PC-3 (cell line): ENCODE data around the gene ZFYVE9. TPM values are rescaled to one million over a fixed set of nuclear protein-coding genes. Genes with fewer than 3 reads are reported as not detected.

ENCODE experiments used
- ATAC-seq: fragments of 200-7000 bp; cut with Tn5 transposase; 2 replicates; pipeline ENCODE4 v1.9.1; 2020; ENCODE audit warnings: mild to moderate bottlenecking, moderate library complexity
- BruUV-seq: library from RNA; stranded (reverse); fragments of 400-500 nt; replicated peaks from 2 replicates; lab custom pipeline; 2021; lab: Mats Ljungman, UMichigan
- CTCF ChIA-PET: fragments of 300-600 bp; sonication (Branson Sonifier 250); formaldehyde crosslinking; loops from one replicate; lab custom pipeline; 2022; ENCODE audit warnings: antibody characterized with exemption; lab: Charles Lee
- POLR2A ChIA-PET: fragments of 300-600 bp; sonication (Branson Sonifier 250); formaldehyde crosslinking; loops from one replicate; lab custom pipeline; 2022; ENCODE audit warnings: antibody characterized with exemption; ENCODE audit not compliant: unreplicated experiment; lab: Charles Lee
- DNase-seq: peaks from one replicate; pipeline ENCODE4 v3.0.0-alpha.2; 2015
- H2AFZ ChIP-seq: fragments of 300-600 bp; sonication (generic); 2 replicates; pipeline ENCODE4 v1.6.0; 2016; ENCODE audit warnings: antibody characterized with exemption, low read length
- H3F3A ChIP-seq: fragments of 300-600 bp; sonication (generic); one replicate; pipeline ENCODE4 v1.6.0; 2017; ENCODE audit warnings: antibody characterized with exemption, low read length, control low read depth, mild to moderate bottlenecking; ENCODE audit not compliant: unreplicated experiment
- H3K27ac ChIP-seq: fragments of 300-600 bp; sonication (generic); 2 replicates; pipeline ENCODE4 v1.5.1; 2016; ENCODE audit warnings: mild to moderate bottlenecking, low read length
- H3K27me3 ChIP-seq: fragments of 300-600 bp; sonication (generic); 2 replicates; pipeline ENCODE4 v1.6.1; 2016; ENCODE audit warnings: low read length, mixed read lengths
- H3K36me3 ChIP-seq: fragments of 300-600 bp; sonication (generic); 2 replicates; pipeline ENCODE4 v1.6.1; 2016; ENCODE audit warnings: low read depth, mixed run types, low read length, mixed read lengths
- H3K4me1 ChIP-seq: fragments of 300-600 bp; sonication (generic); 2 replicates; pipeline ENCODE4 v1.5.1; 2016; ENCODE audit warnings: low read length; ENCODE audit not compliant: insufficient read depth
- H3K4me2 ChIP-seq: fragments of 300-600 bp; sonication (generic); 2 replicates; pipeline ENCODE4 v1.6.0; 2016; ENCODE audit warnings: low read length
- H3K4me3 ChIP-seq: fragments of 300-600 bp; sonication (generic); 2 replicates; pipeline ENCODE4 v1.5.1; 2016; ENCODE audit warnings: mild to moderate bottlenecking, low read length, mixed read lengths
- H3K79me2 ChIP-seq: fragments of 300-600 bp; sonication (generic); 2 replicates; pipeline ENCODE4 v1.6.1; 2017; ENCODE audit warnings: low read length, mixed read lengths
- H3K9ac ChIP-seq: fragments of 300-600 bp; sonication (generic); 2 replicates; pipeline ENCODE4 v1.6.0; 2016; ENCODE audit warnings: mild to moderate bottlenecking, low read length
- H3K9me2 ChIP-seq: fragments of 300-600 bp; sonication (generic); replicated peaks from 2 replicates; pipeline ENCODE4 v1.6.1; 2016; ENCODE audit warnings: mixed run types, low read length, mixed read lengths
- H3K9me3 ChIP-seq: fragments of 300-600 bp; sonication (generic); 2 replicates; pipeline ENCODE4 v1.6.1; 2016; ENCODE audit warnings: low read length, mixed read lengths
- H4K20me1 ChIP-seq: fragments of 300-600 bp; sonication (generic); 2 replicates; pipeline ENCODE4 v1.6.1; 2016; ENCODE audit warnings: low read length, mixed read lengths
- CTCF ChIP-seq: fragments of 300-600 bp; sonication (generic); conservative IDR thresholded peaks from 2 replicates; pipeline ENCODE4 v1.5.1; 2017; ENCODE audit warnings: antibody characterized with exemption, low read depth, mild to moderate bottlenecking, low read length
- EZH2 ChIP-seq: fragments of 300-600 bp; sonication (generic); IDR thresholded peaks from one replicate; pipeline ENCODE4 v1.6.1; 2017; ENCODE audit warnings: antibody characterized with exemption, mild to moderate bottlenecking, low read length; ENCODE audit not compliant: unreplicated experiment
- EZH2phosphoT487 ChIP-seq: fragments of 300-600 bp; sonication (generic); IDR thresholded peaks from 2 replicates; pipeline ENCODE4 v1.6.1; 2018; ENCODE audit warnings: mild to moderate bottlenecking, antibody characterized with exemption, low read length, borderline replicate concordance
- intact Hi-C: fragments of 100-400 bp; cut with micrococcal nuclease; formaldehyde crosslinking; loops from 2 replicates; pipeline ENCODE4 v1.9.0; 2023
- total RNA-seq: library from RNA; depleted of rRNA; stranded (reverse); fragments of >200 nt; gene quantifications from 2 replicates; pipeline ENCODE4 v1.2.3, GENCODE V29; 2014

ZFYVE9 gene
- total RNA-seq, 1 experiment from 2014 or later, result 14.2 TPM

GRCh38 chr1:52343979-52344378, 202.1 kb downstream of the ZFYVE9 start:
- Histone ChIP-seq H2AFZ (no peak overlapping the region), H3K27ac (no peak overlapping the region), H3K4me2 (no peak overlapping the region), H4K20me1 (no peaks in the 10 kb centered on the region), H3F3A (no peaks in the 10 kb centered on the region), H3K79me2 (no peaks in the 10 kb centered on the region), H3K4me1 (peaks cover 5% of the 10 kb centered on the region; the same call in 1 of the 2 replicates), H3K9ac (no peak overlapping the region), H3K9me3 (no peaks in the 10 kb centered on the region), H3K36me3 (no peaks in the 10 kb centered on the region), H3K27me3 (no peaks in the 10 kb centered on the region), H3K9me2 (no peaks in the 10 kb centered on the region), H3K4me3 (no peak overlapping the region)
- ChIA-PET POLR2A (no interaction called here), CTCF (no interaction called here)
- intact Hi-C loops, result no loop called here
- ATAC-seq, result no peak
- no TSS peak for BruUV-seq
- TF ChIP-seq EZH2phosphoT487, result no peak
- TF ChIP-seq CTCF, result no peak
- no peak for TF ChIP-seq EZH2
- DNase-seq, result no peak

- Histone ChIP-seq H3K9ac (no peak overlapping the region), H3K4me2 (no peak overlapping the region), H3K9me2 (no peaks in the 10 kb centered on the region), H3K4me3 (no peak overlapping the region), H4K20me1 (no peaks in the 10 kb centered on the region), H3K79me2 (no peaks in the 10 kb centered on the region), H3F3A (no peaks in the 10 kb centered on the region), H3K27me3 (no peaks in the 10 kb centered on the region), H3K9me3 (no peaks in the 10 kb centered on the region), H2AFZ (no peak overlapping the region), H3K4me1 (peaks cover 7% of the 10 kb centered on the region; the same call in 1 of the 2 replicates), H3K27ac (no peak overlapping the region), H3K36me3 (no peaks in the 10 kb centered on the region)
- ChIA-PET POLR2A (no interaction called here), CTCF (no interaction called here)
- intact Hi-C loops, result loop anchor here (5.0 kb wide), 1 partner anchor 218 kb away; no protein-coding TSS in a partner anchor
- TF ChIP-seq CTCF, result no peak
- DNase-seq (peak; percentile 25), ATAC-seq (peak; percentile 80)
- BruUV-seq, result no TSS peak
These were observed 203.4 kb downstream of the ZFYVE9 start for GRCh38 chr1:52345252-52345651.

- ChIA-PET CTCF (no interaction called here), POLR2A (no interaction called here)
- DNase-seq (no peak), ATAC-seq (no peak)
- Histone ChIP-seq H3K9ac (no peak overlapping the region), H3K27ac (no peak overlapping the region), H3K27me3 (no peaks in the 10 kb centered on the region), H3F3A (no peaks in the 10 kb centered on the region), H3K4me2 (no peak overlapping the region), H3K9me3 (no peaks in the 10 kb centered on the region), H3K79me2 (no peaks in the 10 kb centered on the region), H3K36me3 (no peaks in the 10 kb centered on the region), H3K9me2 (no peaks in the 10 kb centered on the region), H3K4me1 (peaks cover 13% of the 10 kb centered on the region; the same call in 1 of the 2 replicates), H2AFZ (no peak overlapping the region), H3K4me3 (no peak overlapping the region), H4K20me1 (no peaks in the 10 kb centered on the region)
- TF ChIP-seq EZH2phosphoT487 (no peak), EZH2 (no peak), CTCF (no peak)
- intact Hi-C loops, result loop anchor here (5.0 kb wide), 1 partner anchor 219 kb away; no protein-coding TSS in a partner anchor
- BruUV-seq, result no TSS peak
These were observed 204.8 kb downstream of the ZFYVE9 start for GRCh38 chr1:52346653-52347052.
